Breast epithelium (tissue), 3 donors: Measurements from ENCODE around the gene EXOSC7.

Source experiments
- CTCF ChIP-seq, 3 donors: fragments of 450-650 bp; IDR thresholded peaks; one replicate each; pipeline ENCODE4 v1.5.1; 2016 to 2017; ENCODE audit warnings: antibody characterized with exemption in 3 of 3, mild to moderate bottlenecking in 3 of 3, moderate library complexity in 3 of 3
- POLR2A ChIP-seq: fragments of 450-650 bp; IDR thresholded peaks from one replicate; pipeline ENCODE4 v1.6.1; 2016; ENCODE audit warnings: antibody characterized with exemption, mild to moderate bottlenecking, moderate library complexity

GRCh38 chr3:44955917-44956316 lies 20.1 kb upstream of the EXOSC7 start:
- no peak for TF ChIP-seq CTCF (IDR thresholded peaks at IDR 0.05)
- no peak for TF ChIP-seq POLR2A
